Gastrocnemius medialis (tissue), 4 donors: Measurements from ENCODE around the gene NUDT4.

Experiments used
- CTCF ChIP-seq, 5 experiments: fragments of 450-650 bp in 3 of 5; fragments of 200-600 bp in 2 of 5; sonication (generic) in 2 of 5; IDR thresholded peaks in 4 of 5; conservative IDR thresholded peaks in 1 of 5; 1 replicate in 4 of 5; 2 replicates in 1 of 5; pipeline ENCODE4 v1.5.1; 2016 to 2019; ENCODE audit warnings: antibody characterized with exemption in 5 of 5, mild to moderate bottlenecking in 3 of 5, moderate library complexity in 3 of 5
- POLR2A ChIP-seq, 2 donors: fragments of 450-650 bp; IDR thresholded peaks; one replicate each; pipeline ENCODE4 v1.6.1; 2017; ENCODE audit warnings: antibody characterized with exemption in 2 of 2, mild to moderate bottlenecking in 2 of 2, moderate library complexity in 2 of 2

- no peak for TF ChIP-seq CTCF (IDR thresholded peaks at IDR 0.05 in 4 of 5, conservative IDR thresholded peaks at IDR 0.05 in 1 of 5)
- no peak for TF ChIP-seq POLR2A (IDR thresholded peaks at IDR 0.05)
These were observed 43.9 kb upstream of the NUDT4 start for GRCh38 chr12:93333828-93334227.
